Stimulated activated naive CD4-positive, alpha-beta T cell treated with Interleukin-2 at 50 U/mL for 16 hours (primary cell): ENCODE results near the gene ALG2.

Experiments
- DNase-seq: peaks from one replicate; lab custom pipeline; 2025; lab: John Stamatoyannopoulos, UW

The ALG2 gene, protein sequence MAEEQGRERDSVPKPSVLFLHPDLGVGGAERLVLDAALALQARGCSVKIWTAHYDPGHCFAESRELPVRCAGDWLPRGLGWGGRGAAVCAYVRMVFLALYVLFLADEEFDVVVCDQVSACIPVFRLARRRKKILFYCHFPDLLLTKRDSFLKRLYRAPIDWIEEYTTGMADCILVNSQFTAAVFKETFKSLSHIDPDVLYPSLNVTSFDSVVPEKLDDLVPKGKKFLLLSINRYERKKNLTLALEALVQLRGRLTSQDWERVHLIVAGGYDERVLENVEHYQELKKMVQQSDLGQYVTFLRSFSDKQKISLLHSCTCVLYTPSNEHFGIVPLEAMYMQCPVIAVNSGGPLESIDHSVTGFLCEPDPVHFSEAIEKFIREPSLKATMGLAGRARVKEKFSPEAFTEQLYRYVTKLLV

GRCh38 chr9:99221621-99222415 lies at the start of gene ALG2, which contains the start of gene SEC61B:
Gene ALG2, minus strand, starts transcription at chr9:99221942. Its CDS starts 48 bp downstream, at chr9:99221894.
Gene SEC61B, plus strand, starts transcription at chr9:99222282. Its CDS starts 82 bp downstream, at chr9:99222364.
- peak; percentile 94 for DNase-seq

DNA sequence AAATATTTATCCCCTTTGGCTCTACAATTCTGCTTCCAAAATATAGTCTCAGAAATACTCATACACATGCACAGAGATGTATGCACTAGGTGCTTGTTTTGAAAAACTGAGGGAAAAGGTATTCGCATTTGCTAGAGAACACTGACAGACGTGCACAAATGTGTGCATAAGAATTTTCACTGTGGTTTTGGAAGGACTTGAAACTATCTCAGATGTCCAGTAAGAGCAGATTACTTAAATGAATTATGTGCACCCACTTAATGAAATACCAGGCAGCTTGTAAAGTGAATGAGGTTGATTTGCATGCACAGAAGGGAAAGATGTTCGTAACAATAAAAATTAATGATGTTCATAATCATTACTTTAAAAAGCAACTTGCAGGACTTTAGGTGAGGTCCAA lies 48.7 kb upstream of the ALG2 start:
- no peak for DNase-seq

DNA sequence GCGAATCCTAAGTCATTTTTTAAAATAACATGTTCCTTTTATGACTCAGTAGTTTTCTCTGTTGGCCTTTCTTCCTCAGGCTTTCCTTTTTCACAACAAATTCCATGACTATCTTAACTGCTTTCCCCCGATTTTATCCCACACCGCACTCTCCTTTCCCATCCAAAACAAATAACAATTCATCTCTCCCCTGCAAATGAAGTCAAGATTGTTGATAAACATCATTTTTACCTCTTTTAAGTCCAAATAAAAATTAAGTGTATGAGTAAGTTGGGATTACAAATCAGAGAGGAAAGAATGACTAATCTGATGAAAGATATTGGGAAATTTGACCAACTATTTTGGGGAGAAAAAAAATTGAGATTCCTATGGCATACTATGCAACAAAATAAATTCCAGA lies 47.7 kb upstream of the ALG2 start:
- DNase-seq: no peak

DNA sequence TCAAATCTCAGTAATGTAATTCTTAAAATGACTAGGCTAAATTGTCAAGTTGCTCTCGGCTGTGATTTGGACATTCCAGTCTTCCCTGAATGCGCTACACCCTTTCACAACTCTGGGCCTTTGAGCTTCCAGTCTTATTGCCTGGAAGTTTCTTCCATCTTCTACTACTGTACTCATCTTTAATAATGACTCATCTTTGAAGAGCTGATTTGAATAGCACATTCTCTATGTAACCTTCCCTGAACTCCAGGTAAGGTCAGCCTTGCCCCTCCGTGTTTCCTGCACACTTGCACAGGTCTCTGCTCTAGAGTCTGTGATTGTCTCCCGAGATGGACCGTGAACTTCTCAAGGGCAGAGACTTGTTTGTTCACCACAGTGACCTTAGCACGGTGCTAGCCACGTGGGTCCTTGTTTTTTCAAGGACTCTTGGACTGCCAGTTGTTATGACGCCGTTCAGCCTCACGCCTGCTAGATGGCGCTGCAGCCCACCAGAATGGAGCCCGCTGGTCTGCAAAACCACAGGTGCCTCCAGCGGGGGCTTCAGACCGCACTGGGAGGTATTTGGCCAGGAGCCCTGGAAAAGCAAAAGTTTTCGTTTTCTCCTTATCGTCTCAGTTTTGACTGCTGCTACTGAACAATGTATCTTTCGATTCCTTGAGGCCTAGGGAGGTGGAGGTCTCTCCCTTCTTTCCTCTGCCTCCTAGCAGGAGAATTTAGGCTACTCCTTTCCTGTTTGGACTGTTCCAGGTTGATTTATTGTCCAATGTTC lies 44.7 kb upstream of the ALG2 start:
- peak; percentile 20 for DNase-seq

GRCh38 chr9:99265691-99266090 lies 43.9 kb upstream of the ALG2 start:
- no peak for DNase-seq

DNA sequence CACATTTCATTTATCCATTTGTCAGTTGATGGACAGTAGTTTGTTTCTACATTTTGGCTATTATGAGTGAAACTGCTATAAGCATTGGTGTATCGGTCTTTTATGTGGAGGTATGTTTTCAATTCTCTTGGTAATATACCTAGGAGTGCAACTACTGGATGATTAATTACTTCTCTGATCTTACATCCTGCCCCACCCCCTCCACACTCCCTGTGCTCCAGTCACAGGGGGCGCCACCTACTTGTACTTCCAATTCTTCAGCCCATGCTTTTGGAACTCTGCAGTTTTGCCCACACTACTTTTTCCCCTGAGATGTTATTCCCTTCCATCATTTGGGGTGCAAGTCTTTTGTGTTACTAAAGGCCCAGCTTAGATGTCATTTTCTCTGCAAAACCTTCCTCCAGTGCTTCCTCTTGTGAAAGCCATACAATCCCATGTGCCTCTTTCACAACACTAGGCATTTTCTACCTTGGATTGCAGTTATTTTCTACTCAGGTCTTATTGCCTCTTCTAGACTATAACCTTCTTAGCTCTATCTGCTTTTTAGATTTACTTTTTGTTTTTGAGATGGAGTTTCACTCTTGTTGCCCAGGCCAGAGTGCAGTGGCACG lies 42.4 kb upstream of the ALG2 start:
- no peak for DNase-seq

- no peak for DNase-seq
These were observed 41.2 kb upstream of the ALG2 start for GRCh38 chr9:99262949-99263418.

DNA sequence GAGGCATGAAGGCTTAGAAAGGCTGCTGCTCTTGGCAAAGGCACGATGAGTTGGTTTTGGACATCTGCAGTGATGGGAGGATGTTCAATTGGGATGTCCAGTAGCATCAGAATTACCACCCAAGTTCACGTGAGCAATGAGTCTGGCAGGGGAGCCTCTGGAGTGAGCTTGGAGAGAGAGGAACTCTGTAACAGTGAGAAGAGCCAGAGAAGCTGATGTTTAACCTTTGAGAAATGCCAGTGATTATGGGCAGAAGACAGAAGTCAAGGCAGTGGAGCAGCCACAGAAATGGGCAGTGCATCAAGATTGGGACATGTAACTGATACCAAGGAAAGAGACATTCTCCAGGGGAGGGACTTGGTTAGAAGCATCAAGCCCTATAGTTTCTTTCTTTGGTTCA lies 40.2 kb upstream of the ALG2 start:
- no peak for DNase-seq

DNA sequence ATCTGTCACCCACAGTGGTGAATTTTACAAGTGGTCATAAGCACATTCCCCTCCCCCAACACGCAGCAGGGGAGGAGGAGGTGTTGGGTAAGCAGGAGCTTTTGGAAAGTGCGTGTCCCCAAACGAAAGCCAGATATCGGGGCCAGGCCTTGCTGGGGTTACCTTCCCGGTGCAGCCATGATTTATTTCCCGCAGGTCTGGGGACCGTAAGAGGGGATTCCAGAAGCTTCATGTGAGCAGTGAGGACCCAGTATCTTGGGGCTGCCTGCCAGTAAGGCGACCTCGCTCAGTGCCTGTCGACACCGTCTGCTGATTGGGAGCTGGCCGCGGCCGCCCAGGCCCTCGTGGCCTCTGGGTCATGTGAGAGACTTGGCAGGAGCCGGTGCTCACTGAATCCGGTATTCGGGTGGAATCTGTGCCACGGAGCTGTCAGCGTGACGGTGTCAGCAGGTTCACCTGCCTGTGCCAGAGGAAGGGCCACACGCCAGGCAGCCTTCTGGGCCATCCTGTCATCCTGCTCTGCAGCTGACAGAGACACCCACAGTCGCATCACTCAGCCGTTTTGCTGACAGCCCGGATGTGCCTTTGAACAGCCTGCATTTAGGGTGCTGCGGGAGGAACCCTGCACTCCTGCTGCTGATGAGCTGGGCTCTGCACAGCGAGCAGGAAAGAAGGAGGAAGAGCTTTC lies 37.6 kb upstream of the ALG2 start:
- no peak for DNase-seq

GRCh38 chr9:99257723-99258389 lies 36.1 kb upstream of the ALG2 start:
- DNase-seq: no peak

GRCh38 chr9:99255651-99256050 lies 33.9 kb upstream of the ALG2 start:
- DNase-seq: no peak

- peak; percentile 88 for DNase-seq
These were observed 32.2 kb upstream of the ALG2 start for GRCh38 chr9:99253772-99254431.

DNA sequence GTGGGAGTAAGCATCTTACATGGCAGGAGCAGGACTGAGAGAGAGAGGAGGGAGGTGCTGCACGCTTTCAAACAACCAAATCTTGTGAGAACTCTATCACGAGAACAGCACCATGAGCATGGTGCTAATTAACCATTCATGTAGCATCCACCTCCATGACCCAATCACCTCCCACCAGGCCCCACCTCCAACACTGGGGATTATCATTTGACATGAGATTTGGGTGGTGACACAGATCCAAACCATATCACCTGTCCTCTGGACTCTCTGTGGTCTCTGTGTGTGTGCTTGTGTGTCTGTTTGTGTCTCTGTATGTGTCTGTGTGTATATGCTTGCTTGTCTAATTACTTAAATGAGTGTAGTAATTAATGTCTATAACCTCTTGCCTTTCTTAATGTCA lies 31.4 kb upstream of the ALG2 start:
- DNase-seq: peak; percentile 36

DNA sequence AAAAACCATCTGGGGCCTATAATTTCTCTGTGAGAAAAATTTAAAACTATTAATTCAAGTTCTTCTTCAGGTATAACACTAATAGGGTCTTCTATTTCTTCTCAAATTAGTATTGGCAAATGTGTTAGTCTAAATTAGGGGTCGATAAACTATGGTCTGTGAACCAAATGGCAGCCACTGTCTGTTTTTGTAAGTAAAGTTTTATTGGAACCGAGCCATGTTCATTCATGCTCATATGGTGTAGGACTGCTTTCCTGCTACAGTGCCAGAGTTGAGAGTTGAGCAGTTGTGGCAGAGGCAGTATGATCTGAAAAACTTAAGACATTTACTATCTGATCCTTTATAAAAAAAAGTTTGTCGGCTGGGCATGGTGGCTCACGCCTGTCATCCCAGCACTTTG lies 29.4 kb upstream of the ALG2 start:
- DNase-seq: no peak

DNA sequence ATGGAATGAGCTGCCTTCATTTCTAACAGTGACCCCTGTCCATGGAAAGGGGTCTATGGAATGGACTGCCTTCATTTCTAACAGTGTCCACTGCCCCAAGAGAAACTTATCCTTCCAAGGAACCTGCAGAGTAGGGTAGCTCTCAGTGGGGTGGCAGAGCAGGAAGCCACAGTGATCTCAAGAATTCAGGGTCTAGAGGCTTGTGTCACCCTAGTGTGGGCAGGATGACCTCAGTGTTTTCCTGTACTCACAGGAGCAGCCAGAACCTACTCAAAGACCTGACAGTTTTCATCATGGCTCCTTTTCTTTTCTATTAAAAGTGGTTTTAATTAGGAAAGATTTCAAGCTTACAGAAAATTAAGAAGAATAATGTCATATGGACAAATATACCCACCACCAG lies 27.9 kb upstream of the ALG2 start:
- DNase-seq: no peak

GRCh38 chr9:99244344-99245260 lies 22.9 kb upstream of the ALG2 start:
- DNase-seq: no peak

DNA sequence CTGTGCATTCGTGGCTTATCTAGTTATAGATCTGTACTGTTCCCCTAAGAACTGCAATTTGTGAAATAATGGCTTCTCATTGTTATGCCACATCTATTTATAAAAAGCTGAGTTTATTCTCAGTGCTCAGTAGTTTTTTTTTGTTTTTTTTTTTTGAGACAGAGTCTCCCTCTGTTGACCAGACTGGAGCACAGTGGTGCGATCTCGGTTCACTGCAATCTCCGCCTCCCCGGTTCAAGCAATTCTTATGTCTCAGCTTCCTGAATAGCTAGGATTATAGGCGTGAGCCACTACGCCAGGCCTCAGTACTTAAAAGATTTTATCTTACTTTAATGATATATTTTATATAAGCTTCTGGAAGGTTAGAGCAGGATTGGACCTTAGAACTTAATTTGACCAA lies 19.4 kb upstream of the ALG2 start:
- DNase-seq: no peak

- no peak for DNase-seq
These were observed 17.8 kb upstream of the ALG2 start for GRCh38 chr9:99239341-99240060.
